Keratinocyte (primary cell): Measurements from ENCODE around the gene COL16A1. TPM values are rescaled to one million over a fixed set of nuclear protein-coding genes. Genes with fewer than 3 reads are reported as not detected.

ENCODE experiments used
- DNase-seq: peaks from one replicate; pipeline ENCODE4 v3.0.0-alpha.2; 2011; ENCODE audit warnings: low read depth, missing footprints, low spot score
- FAIRE-seq: peaks from 2 replicates; lab custom pipeline; 2011; peaks lifted over from hg19 to GRCh38; lab: Jason Lieb, UNC
- H2AFZ ChIP-seq: 2 replicates; pipeline ENCODE4 v1.6.0; 2012; ENCODE audit warnings: low read length, control low read depth, inconsistent platforms; ENCODE audit not compliant: control insufficient read depth
- H3K27ac ChIP-seq: 2 replicates; pipeline ENCODE4 v1.5.1; 2011; ENCODE audit warnings: low read length; ENCODE audit not compliant: control insufficient read depth, insufficient read depth
- H3K27me3 ChIP-seq: 3 replicates; pipeline ENCODE4 v1.6.0; 2011; ENCODE audit warnings: low read length; ENCODE audit not compliant: control insufficient read depth, insufficient read depth; ENCODE audit errors: extremely low read depth
- H3K36me3 ChIP-seq, 2 experiments: 2 replicates in 1 of 2; 3 replicates in 1 of 2; pipeline ENCODE4 v1.5.1; 2011; ENCODE audit warnings: low read length in 2 of 2, mild to moderate bottlenecking in 1 of 2; ENCODE audit not compliant: control insufficient read depth in 2 of 2, insufficient read depth in 2 of 2; ENCODE audit errors: extremely low read depth in 1 of 2
- H3K4me1 ChIP-seq: 3 replicates; pipeline ENCODE4 v1.5.1; 2011; ENCODE audit warnings: low read length; ENCODE audit not compliant: control insufficient read depth, insufficient read depth; ENCODE audit errors: extremely low read depth
- H3K4me2 ChIP-seq: 3 replicates; pipeline ENCODE4 v1.6.0; 2011; ENCODE audit warnings: low read depth, low read length; ENCODE audit not compliant: control insufficient read depth, insufficient read depth; ENCODE audit errors: extremely low read depth
- H3K4me3 ChIP-seq, 3 experiments: fragments of 200-600 bp in 1 of 3; sonication (generic) in 1 of 3; 2 replicates in 2 of 3; 3 replicates in 1 of 3; pipeline ENCODE4 v1.5.1; 2011 to 2016; ENCODE audit warnings: low read length in 3 of 3, mild to moderate bottlenecking in 3 of 3, control low read depth in 2 of 3, inconsistent platforms in 1 of 3, low read depth in 1 of 3, mixed read lengths in 1 of 3, mixed run types in 1 of 3, moderate library complexity in 1 of 3; ENCODE audit not compliant: control insufficient read depth in 2 of 3, insufficient read depth in 2 of 3; ENCODE audit errors: extremely low read depth in 1 of 3
- H3K79me2 ChIP-seq: 2 replicates; pipeline ENCODE4 v1.6.0; 2012; ENCODE audit warnings: low read length; ENCODE audit not compliant: control insufficient read depth, insufficient read depth
- H3K9ac ChIP-seq: 3 replicates; pipeline ENCODE4 v1.6.0; 2011; ENCODE audit warnings: low read length; ENCODE audit not compliant: control insufficient read depth, insufficient read depth; ENCODE audit errors: extremely low read depth
- H3K9me1 ChIP-seq: 3 replicates; pipeline ENCODE4 v1.6.0; 2011; ENCODE audit warnings: low read length; ENCODE audit not compliant: control insufficient read depth, insufficient read depth; ENCODE audit errors: extremely low read depth
- H3K9me3 ChIP-seq: 2 replicates; pipeline ENCODE4 v1.5.1; 2012; ENCODE audit warnings: low read depth, low read length; ENCODE audit not compliant: control insufficient read depth
- H4K20me1 ChIP-seq: 3 replicates; pipeline ENCODE4 v1.6.0; 2011; ENCODE audit warnings: low read length; ENCODE audit not compliant: control insufficient read depth, insufficient read depth; ENCODE audit errors: extremely low read depth
- EZH2 ChIP-seq: IDR thresholded peaks from one replicate; pipeline ENCODE4 v1.6.1; 2012; ENCODE audit warnings: inconsistent platforms, mild to moderate bottlenecking, low read length, moderate library complexity
- dilution Hi-C: fragments of 300-500 bp; cut with MboI; formaldehyde crosslinking; loops from one replicate; pipeline ENCODE4 v1.7.0; 2020; ENCODE audit warnings: low sequenced_read_pairs; ENCODE audit not compliant: extremely low pct_ligation_motif_present
- polyA plus RNA-seq, 5 experiments: library from polyadenylated mRNA; depleted of rRNA in 3 of 5; stranded (reverse) in 3 of 5; stranded (forward) in 1 of 5; unstranded in 1 of 5; fragments of >200 nt; gene quantifications; 1 replicate in 1 of 5; 2 replicates in 3 of 5; 3 replicates in 1 of 5; pipeline versions ENCODE4 v1.2.1 to v1.2.3, GENCODE V29; 2011 to 2012; ENCODE audit warnings: missing spikeins in 2 of 5, low read depth in 1 of 5, low replicate concordance in 1 of 5
- TF ChIP-seq, protein P1 (sequence below), 3 experiments: IDR thresholded peaks in 1 of 3; conservative IDR thresholded peaks in 1 of 3; optimal IDR thresholded peaks in 1 of 3; 2 replicates in 2 of 3; 3 replicates in 1 of 3; pipeline versions ENCODE3 to v1.5.1; 2011; ENCODE audit warnings: low read length in 3 of 3, mild to moderate bottlenecking in 3 of 3, moderate library complexity in 2 of 3, control low read depth in 1 of 3, inconsistent platforms in 1 of 3; ENCODE audit not compliant: insufficient read depth in 2 of 3; ENCODE audit errors: extremely low read depth in 1 of 3

Gene COL16A1
- polyA plus RNA-seq, 1 donor (not counting 4 experiments of a cell fraction or from before 2014, with no cell fraction given) = 43.4 TPM

DNA sequence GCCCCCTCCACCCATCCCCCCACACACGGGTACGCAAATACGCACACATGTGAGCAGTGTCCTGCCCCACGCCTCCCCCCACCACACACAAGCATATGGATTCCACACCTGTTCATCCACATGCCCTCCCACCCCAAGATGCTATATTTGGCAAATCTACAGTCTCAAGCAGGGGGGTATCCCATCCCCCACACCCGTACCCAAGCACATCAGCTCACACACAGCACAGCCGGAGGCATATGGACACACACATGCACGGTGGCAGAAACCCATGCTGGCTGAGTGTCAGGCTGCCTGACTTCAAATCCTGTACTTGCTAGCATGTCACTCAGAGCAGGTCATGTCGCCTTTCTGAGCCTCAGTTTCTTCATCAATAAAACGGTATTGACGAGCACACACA lies 10.6 kb downstream of the COL16A1 start:
- peaks cover 24% of the 10 kb centered on the region for H3K4me1 ChIP-seq
- no peak overlapping the region for H3K27ac ChIP-seq
- peaks cover 63 to 73% of the 10 kb centered on the region in 2 experiments for H3K36me3 ChIP-seq
- DNase-seq (no peak), FAIRE-seq (no peak)
- no peak for TF ChIP-seq EZH2
- TF ChIP-seq, protein P1, sequence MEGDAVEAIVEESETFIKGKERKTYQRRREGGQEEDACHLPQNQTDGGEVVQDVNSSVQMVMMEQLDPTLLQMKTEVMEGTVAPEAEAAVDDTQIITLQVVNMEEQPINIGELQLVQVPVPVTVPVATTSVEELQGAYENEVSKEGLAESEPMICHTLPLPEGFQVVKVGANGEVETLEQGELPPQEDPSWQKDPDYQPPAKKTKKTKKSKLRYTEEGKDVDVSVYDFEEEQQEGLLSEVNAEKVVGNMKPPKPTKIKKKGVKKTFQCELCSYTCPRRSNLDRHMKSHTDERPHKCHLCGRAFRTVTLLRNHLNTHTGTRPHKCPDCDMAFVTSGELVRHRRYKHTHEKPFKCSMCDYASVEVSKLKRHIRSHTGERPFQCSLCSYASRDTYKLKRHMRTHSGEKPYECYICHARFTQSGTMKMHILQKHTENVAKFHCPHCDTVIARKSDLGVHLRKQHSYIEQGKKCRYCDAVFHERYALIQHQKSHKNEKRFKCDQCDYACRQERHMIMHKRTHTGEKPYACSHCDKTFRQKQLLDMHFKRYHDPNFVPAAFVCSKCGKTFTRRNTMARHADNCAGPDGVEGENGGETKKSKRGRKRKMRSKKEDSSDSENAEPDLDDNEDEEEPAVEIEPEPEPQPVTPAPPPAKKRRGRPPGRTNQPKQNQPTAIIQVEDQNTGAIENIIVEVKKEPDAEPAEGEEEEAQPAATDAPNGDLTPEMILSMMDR (optimal IDR thresholded peaks at IDR 0.05 in 1 of 3, IDR thresholded peaks at IDR 0.05 in 1 of 3, conservative IDR thresholded peaks at IDR 0.05 in 1 of 3; ENCODE audit: extremely low read depth in 1 of 3, insufficient read depth in 2 of 3, low read length in 3 of 3) = no peak
- no peak overlapping the region for H3K9ac ChIP-seq
- H3K79me2 ChIP-seq = no peaks in the 10 kb centered on the region
- dilution Hi-C loops = no loop called here
- no peaks in the 10 kb centered on the region for H3K27me3 ChIP-seq
- H3K9me3 ChIP-seq = no peaks in the 10 kb centered on the region
- no peaks in the 10 kb centered on the region for H3K9me1 ChIP-seq
- H3K4me2 ChIP-seq = no peak overlapping the region
- no peaks in the 10 kb centered on the region for H4K20me1 ChIP-seq
- no peak overlapping the region for H2AFZ ChIP-seq
- H3K4me3 ChIP-seq = no peak overlapping the region

DNA sequence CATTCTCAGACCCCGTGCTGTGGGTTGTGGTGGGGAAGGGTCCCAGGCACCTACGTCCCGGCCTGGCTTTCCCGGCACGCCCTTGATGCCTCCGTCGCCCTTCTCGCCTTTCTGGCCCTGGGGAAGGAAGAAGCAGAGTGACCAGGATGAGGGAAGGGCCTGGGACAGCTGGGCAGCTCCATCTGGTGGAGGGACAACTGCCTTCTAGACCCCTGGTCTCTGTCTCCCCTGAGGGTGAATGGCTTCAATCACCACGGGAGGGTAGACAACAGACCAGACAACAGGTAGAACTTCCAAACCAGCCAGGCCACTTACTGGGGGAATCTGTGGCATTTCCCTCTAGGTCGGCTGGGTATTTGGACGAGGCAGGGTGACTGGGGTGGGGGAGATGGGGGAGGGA lies 11.9 kb downstream of the COL16A1 start:
- Histone ChIP-seq H3K79me2 (no peaks in the 10 kb centered on the region), H3K27me3 (no peaks in the 10 kb centered on the region), H3K4me3 (no peak overlapping the region), H4K20me1 (no peaks in the 10 kb centered on the region), H3K9me3 (no peaks in the 10 kb centered on the region), H3K9ac (no peak overlapping the region), H3K36me3 (peaks cover 59 to 67% of the 10 kb centered on the region in 2 experiments), H3K4me2 (no peak overlapping the region), H2AFZ (no peak overlapping the region), H3K9me1 (no peaks in the 10 kb centered on the region), H3K4me1 (peaks cover 24% of the 10 kb centered on the region), H3K27ac (no peak overlapping the region)
- DNase-seq (no peak), FAIRE-seq (no peak)
- TF ChIP-seq, protein P1 (optimal IDR thresholded peaks at IDR 0.05 in 1 of 3, IDR thresholded peaks at IDR 0.05 in 1 of 3, conservative IDR thresholded peaks at IDR 0.05 in 1 of 3; ENCODE audit: extremely low read depth in 1 of 3, insufficient read depth in 2 of 3, low read length in 3 of 3) = no peak
- no peak for TF ChIP-seq EZH2
- dilution Hi-C loops = no loop called here
